B cell (primary cell): Measurements from ENCODE around the gene RIT2. TPM values are rescaled to one million over a fixed set of nuclear protein-coding genes. Genes with fewer than 3 reads are reported as not detected.

ENCODE experiments used
- ATAC-seq: fragments of 200-7000 bp; cut with Tn5 transposase; one replicate; pipeline ENCODE4 v1.10.0; 2021; ENCODE audit warnings: low read depth, mild to moderate bottlenecking, moderate number of reproducible peaks, moderate library complexity
- CTCF ChIA-PET: fragments of 350-600 bp; sonication (Branson Sonifier 250); formaldehyde crosslinking; loops from one replicate; lab custom pipeline; 2021; ENCODE audit warnings: antibody characterized with exemption, inconsistent platforms; lab: Charles Lee
- POLR2A ChIA-PET: fragments of 350-600 bp; sonication (Branson Sonifier 250); formaldehyde crosslinking; loops from one replicate; lab custom pipeline; 2021; ENCODE audit warnings: antibody characterized with exemption; lab: Charles Lee
- DNase-seq: peaks from one replicate; pipeline ENCODE4 v3.0.0; 2013
- H2AFZ ChIP-seq: 2 replicates; pipeline ENCODE4 v1.6.1; 2012; ENCODE audit warnings: mild to moderate bottlenecking, low read depth, low read length; ENCODE audit not compliant: insufficient read depth, poor library complexity, severe bottlenecking
- H3K27ac ChIP-seq, 2 donors: 1 replicate in 1 of 2; 2 replicates in 1 of 2; pipeline ENCODE4 v1.5.1; 2012 to 2013; ENCODE audit warnings: low read length in 2 of 2, mild to moderate bottlenecking in 2 of 2, moderate library complexity in 1 of 2
- H3K27me3 ChIP-seq, 4 experiments: fragments of 200-600 bp in 1 of 4; sonication (generic) in 1 of 4; replicated peaks in 1 of 4; 1 replicate in 2 of 4; 2 replicates in 2 of 4; pipeline versions ENCODE4 v1.6.1 to v1.7.0; 2013 to 2016; ENCODE audit warnings: low read length in 3 of 4, mild to moderate bottlenecking in 2 of 4, mixed read lengths in 1 of 4, moderate library complexity in 1 of 4; ENCODE audit not compliant: insufficient read depth in 4 of 4, control insufficient read depth in 3 of 4; ENCODE audit errors: control extremely low read depth in 1 of 4
- H3K36me3 ChIP-seq, 2 experiments: replicated peaks in 1 of 2; 1 replicate in 1 of 2; 2 replicates in 1 of 2; pipeline versions ENCODE4 v1.6.1 to v1.7.1; 2013; ENCODE audit warnings: low read length in 1 of 2; ENCODE audit not compliant: insufficient read depth in 2 of 2, control insufficient read depth in 1 of 2; ENCODE audit errors: control extremely low read depth in 1 of 2, extremely low read depth in 1 of 2
- H3K4me1 ChIP-seq, 2 donors: fragments of 200-600 bp in 1 of 2; sonication (generic) in 1 of 2; 1 replicate in 1 of 2; 2 replicates in 1 of 2; pipeline versions ENCODE4 v1.5.1 to v1.6.1; 2013 to 2017; ENCODE audit warnings: low read length in 2 of 2; ENCODE audit not compliant: control insufficient read depth in 2 of 2, insufficient read depth in 2 of 2
- H3K4me2 ChIP-seq: replicated peaks from 2 replicates; pipeline ENCODE3; 2012; ENCODE audit warnings: mild to moderate bottlenecking, low read depth, low read length; ENCODE audit not compliant: poor library complexity, severe bottlenecking
- H3K4me3 ChIP-seq, 5 experiments: fragments of 200-600 bp in 1 of 5; sonication (generic) in 1 of 5; 1 replicate in 3 of 5; 2 replicates in 2 of 5; pipeline versions ENCODE4 v1.5.1 to v1.7.0; 2011 to 2016; ENCODE audit warnings: low read length in 4 of 5, mild to moderate bottlenecking in 4 of 5, low read depth in 2 of 5, control low read depth in 1 of 5, moderate library complexity in 1 of 5; ENCODE audit not compliant: insufficient read depth in 1 of 5; ENCODE audit errors: control extremely low read depth in 1 of 5, extremely low read depth in 1 of 5
- H3K79me2 ChIP-seq: fragments of 200-600 bp; sonication (generic); one replicate; pipeline ENCODE4 v1.6.0; 2016; ENCODE audit warnings: low read length; ENCODE audit not compliant: control insufficient read depth, insufficient read depth
- H3K9ac ChIP-seq: fragments of 200-600 bp; sonication (generic); 2 replicates; pipeline ENCODE4 v1.6.1; 2017; ENCODE audit warnings: mild to moderate bottlenecking, low read length, moderate library complexity
- H3K9me3 ChIP-seq, 3 donors: one replicate each; pipeline versions ENCODE4 v1.6.1 to v1.7.1; 2013; ENCODE audit warnings: low read length in 2 of 3; ENCODE audit not compliant: control insufficient read depth in 2 of 3, insufficient read depth in 1 of 3; ENCODE audit errors: control extremely low read depth in 1 of 3
- H4K20me1 ChIP-seq: 2 replicates; pipeline ENCODE4 v1.6.0; 2012; ENCODE audit warnings: mild to moderate bottlenecking, low read length; ENCODE audit not compliant: insufficient read depth, control insufficient read depth, poor library complexity, severe bottlenecking
- H3K27ac Mint-ChIP-seq: one replicate; pipeline ENCODE4 v1.8.0; 2021; ENCODE audit warnings: mixed read lengths
- H3K27me3 Mint-ChIP-seq: one replicate; pipeline ENCODE4 v1.8.0; 2021; ENCODE audit warnings: mixed read lengths
- H3K4me1 Mint-ChIP-seq: one replicate; pipeline ENCODE4 v1.8.0; 2021; ENCODE audit warnings: mixed read lengths
- H3K4me3 Mint-ChIP-seq: one replicate; pipeline ENCODE4 v1.8.0; 2021; ENCODE audit warnings: mixed read lengths
- H3K9me3 Mint-ChIP-seq: one replicate; pipeline ENCODE4 v1.8.0; 2022; ENCODE audit warnings: mixed read lengths; ENCODE audit not compliant: insufficient read depth
- EZH2 ChIP-seq: IDR thresholded peaks from 2 replicates; pipeline ENCODE4 v1.6.1; 2012; ENCODE audit warnings: borderline replicate concordance, low read depth, mild to moderate bottlenecking, moderate library complexity, low read length; ENCODE audit not compliant: insufficient read depth, poor library complexity, severe bottlenecking
- WGBS: methylation state at CpG from one replicate; pipeline ENCODE4 v1.1.5; 2013; ENCODE audit warnings: missing lambda C conversion rate; ENCODE audit not compliant: insufficient coverage; 5-methylcytosine and 5-hydroxymethylcytosine counted together
- intact Hi-C: fragments of 100-400 bp; cut with micrococcal nuclease; formaldehyde crosslinking; loops from one replicate; pipeline ENCODE4 v1.10.0; 2022
- polyA plus RNA-seq: library from polyadenylated mRNA; depleted of rRNA; stranded (reverse); fragments of >200 nt; gene quantifications from 2 replicates; pipeline ENCODE4 v1.2.3, GENCODE V29; 2012
- total RNA-seq, 2 donors: library from RNA; stranded (reverse); fragments of 120-200 nt in 1 of 2; gene quantifications; 1 replicate in 1 of 2; 2 replicates in 1 of 2; pipeline versions ENCODE4 v1.2.3 to v1.2.4, GENCODE V29; 2013 to 2022
- TF ChIP-seq, protein P1 (sequence below): fragments of 200-600 bp; IDR thresholded peaks from one replicate; pipeline ENCODE4 v1.8.0; 2022; ENCODE audit warnings: antibody characterized with exemption, mild to moderate bottlenecking

The RIT2 gene
- total and polyA plus RNA-seq, 2 donors (not counting 1 experiment from before 2014, with no cell fraction given): not detected

DNA sequence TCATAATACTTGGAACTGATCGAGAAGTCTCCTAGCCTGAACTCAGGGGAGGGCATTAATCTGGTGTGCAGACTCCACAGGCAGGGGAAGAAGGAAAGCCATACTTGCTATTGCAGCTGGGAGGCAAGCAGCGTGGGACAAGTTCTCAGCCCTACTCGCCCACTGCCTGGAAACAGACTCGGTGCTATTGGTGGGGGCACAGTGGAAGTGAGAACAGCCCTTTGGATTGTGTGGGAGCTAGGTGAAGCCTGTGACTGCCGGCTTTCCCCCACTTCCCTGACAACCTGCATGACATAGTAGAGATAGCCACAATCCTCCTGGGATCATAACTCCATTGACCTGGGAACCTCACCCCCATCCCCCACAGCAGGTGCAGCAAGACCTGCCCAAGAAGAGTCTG is 301.3 kb downstream of the RIT2 start:
- ChIA-PET CTCF (no interaction called here), POLR2A (no interaction called here)
- Histone ChIP-seq H3K79me2 (no peaks in the 10 kb centered on the region), H3K4me1 (no peaks in the 10 kb centered on the region), H3K36me3 (no peaks in the 10 kb centered on the region), H3K27ac (no peak overlapping the region), H4K20me1 (no peaks in the 10 kb centered on the region), H3K9ac (no peak overlapping the region), H3K9me3 (peaks cover 0 to 10% (median 0%) of the 10 kb centered on the region in 3 donors), H3K4me3 (no peak overlapping the region), H3K4me2 (no peak overlapping the region), H3K27me3 (no peaks in the 10 kb centered on the region), H2AFZ (no peak overlapping the region)
- TF ChIP-seq EZH2: no peak
- TF ChIP-seq, protein P1, sequence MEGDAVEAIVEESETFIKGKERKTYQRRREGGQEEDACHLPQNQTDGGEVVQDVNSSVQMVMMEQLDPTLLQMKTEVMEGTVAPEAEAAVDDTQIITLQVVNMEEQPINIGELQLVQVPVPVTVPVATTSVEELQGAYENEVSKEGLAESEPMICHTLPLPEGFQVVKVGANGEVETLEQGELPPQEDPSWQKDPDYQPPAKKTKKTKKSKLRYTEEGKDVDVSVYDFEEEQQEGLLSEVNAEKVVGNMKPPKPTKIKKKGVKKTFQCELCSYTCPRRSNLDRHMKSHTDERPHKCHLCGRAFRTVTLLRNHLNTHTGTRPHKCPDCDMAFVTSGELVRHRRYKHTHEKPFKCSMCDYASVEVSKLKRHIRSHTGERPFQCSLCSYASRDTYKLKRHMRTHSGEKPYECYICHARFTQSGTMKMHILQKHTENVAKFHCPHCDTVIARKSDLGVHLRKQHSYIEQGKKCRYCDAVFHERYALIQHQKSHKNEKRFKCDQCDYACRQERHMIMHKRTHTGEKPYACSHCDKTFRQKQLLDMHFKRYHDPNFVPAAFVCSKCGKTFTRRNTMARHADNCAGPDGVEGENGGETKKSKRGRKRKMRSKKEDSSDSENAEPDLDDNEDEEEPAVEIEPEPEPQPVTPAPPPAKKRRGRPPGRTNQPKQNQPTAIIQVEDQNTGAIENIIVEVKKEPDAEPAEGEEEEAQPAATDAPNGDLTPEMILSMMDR: no peak
- ATAC-seq (no peak), DNase-seq (no peak)
- WGBS: 88% methylated on average over 5 of the region's 5 CpGs
- Mint-ChIP-seq H3K9me3 (no peaks in the 10 kb centered on the region), H3K4me1 (no peaks in the 10 kb centered on the region), H3K4me3 (no peak overlapping the region), H3K27me3 (no peaks in the 10 kb centered on the region), H3K27ac (no peak overlapping the region)
- intact Hi-C loops: no loop called here

GRCh38 chr18:42813570-42813969 is 301.9 kb downstream of the RIT2 start:
- ATAC-seq (no peak), DNase-seq (no peak)
- H3K79me2 ChIP-seq: no peaks in the 10 kb centered on the region
- no peak overlapping the region for H3K4me3 ChIP-seq
- ChIA-PET CTCF (no interaction called here), POLR2A (no interaction called here)
- H3K27me3 Mint-ChIP-seq: no peaks in the 10 kb centered on the region
- H3K4me1 ChIP-seq: no peaks in the 10 kb centered on the region
- no peaks in the 10 kb centered on the region for H3K4me1 Mint-ChIP-seq
- no peak overlapping the region for H3K9ac ChIP-seq
- H3K27ac ChIP-seq: no peak overlapping the region
- no peak overlapping the region for H3K4me3 Mint-ChIP-seq
- TF ChIP-seq, protein P1: no peak
- no peak for TF ChIP-seq EZH2
- H3K4me2 ChIP-seq: no peak overlapping the region
- no peaks in the 10 kb centered on the region for H4K20me1 ChIP-seq
- intact Hi-C loops: no loop called here
- H3K9me3 Mint-ChIP-seq: no peaks in the 10 kb centered on the region
- H3K27me3 ChIP-seq: no peaks in the 10 kb centered on the region
- WGBS: 59% methylated on average over 3 of the region's 4 CpGs
- peaks cover 0 to 10% (median 0%) of the 10 kb centered on the region in 3 donors for H3K9me3 ChIP-seq
- no peak overlapping the region for H3K27ac Mint-ChIP-seq
- H2AFZ ChIP-seq: no peak overlapping the region
- no peaks in the 10 kb centered on the region for H3K36me3 ChIP-seq
